HG03135 (cell line): ENCODE measurements around the gene COMMD1.
"Not testable (repeated sequence)": the region's sequence is repeated elsewhere in the genome, so short reads cannot be mapped to it uniquely, and the experiment has no call there.

ENCODE experiments used
- ATAC-seq: cut with Tn5 transposase; IDR thresholded peaks from one replicate; pipeline ENCODE4 v1.9.1; 2021; ENCODE audit warnings: mild to moderate bottlenecking, moderate library complexity; ENCODE audit not compliant: unreplicated experiment

The COMMD1 gene

DNA sequence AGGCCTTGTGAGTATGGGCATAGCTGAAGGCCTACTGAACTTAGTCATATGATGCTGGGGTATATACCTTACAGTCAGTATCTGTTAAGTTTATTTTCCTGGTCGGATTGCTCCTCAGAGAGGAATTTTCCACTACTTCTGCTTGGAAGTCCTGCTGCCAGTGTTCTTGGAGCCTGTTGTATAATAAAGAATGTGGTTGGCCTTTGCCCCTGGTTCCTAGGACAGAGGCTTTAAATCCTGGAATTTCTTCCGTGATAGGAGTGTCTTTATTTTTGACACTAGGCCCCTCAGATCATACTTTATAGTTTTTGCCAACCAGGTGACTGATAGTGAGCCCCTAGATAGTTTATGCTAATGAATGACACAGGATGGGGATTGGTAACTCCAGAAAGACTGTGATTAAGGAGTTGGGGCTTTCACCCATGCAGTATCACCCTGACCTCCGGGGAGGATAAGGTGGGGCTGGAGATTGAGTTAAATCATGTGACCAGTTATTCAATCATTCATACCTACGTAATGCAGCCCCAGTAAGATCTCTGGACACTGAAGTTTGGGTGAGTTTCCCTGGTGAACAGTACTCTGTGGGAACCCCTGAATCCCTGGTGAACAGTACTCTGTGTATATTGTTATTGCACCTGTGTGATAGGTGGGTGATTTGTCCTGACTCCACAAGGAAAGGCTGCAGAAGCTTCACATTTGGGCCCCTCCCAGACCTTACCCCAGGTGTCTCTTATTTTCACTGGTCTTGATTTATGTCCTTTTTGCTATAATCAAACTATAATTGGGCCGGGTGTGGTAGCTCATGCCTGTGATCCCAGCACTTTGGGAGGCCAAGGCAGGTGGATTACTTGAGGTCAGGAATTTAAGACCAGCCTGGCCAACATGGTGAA, 56.9 kb downstream of the COMMD1 start:
- no peak for ATAC-seq

DNA sequence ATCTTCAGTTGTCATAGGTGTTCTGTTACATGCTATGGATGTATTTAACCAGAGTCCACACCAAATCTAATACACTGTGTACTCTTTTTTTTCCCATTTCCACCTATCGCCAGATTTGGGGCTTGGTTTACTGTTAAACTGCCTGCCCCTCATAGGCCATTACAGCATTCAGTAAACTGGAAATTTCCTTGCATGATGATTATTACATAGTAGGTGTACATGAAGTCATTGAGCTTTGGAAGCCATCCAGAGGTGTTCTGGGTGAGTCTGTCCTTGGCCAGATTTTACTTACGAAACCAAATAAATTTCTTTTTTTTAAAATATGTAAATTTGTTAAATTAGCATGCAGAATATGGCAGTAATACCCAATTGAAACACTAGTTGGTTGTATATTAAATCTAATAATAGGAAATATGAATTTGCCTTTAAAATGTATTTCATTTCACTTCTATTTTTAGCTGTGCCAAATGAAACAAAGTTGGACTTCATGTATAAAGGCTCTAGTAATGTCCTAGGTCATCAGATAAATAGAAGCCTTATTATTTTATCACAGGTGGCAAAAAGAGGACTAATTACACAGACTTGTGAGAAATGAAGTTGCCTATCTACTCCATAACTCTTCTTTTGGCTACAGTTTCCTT, 60.7 kb downstream of the COMMD1 start:
- ATAC-seq: no peak

DNA sequence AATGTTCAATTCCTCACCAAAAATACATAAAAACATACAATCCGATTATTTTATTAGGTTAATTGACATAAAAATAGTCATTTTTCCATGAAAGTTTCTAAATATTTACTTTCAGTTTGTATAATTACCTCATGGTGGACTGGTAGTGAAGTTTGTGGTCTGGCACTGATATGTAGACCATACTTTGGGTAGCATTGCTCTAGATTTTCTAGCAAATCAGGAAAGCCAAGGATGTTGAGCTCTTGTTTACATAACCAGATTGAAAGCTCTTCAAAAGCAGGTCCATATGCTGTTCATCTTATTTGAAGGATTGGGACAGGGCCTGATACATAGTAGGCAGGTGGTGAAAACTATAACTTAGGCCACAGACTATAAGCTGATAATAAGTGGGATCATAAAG, 61.8 kb downstream of the COMMD1 start:
- no peak for ATAC-seq

DNA sequence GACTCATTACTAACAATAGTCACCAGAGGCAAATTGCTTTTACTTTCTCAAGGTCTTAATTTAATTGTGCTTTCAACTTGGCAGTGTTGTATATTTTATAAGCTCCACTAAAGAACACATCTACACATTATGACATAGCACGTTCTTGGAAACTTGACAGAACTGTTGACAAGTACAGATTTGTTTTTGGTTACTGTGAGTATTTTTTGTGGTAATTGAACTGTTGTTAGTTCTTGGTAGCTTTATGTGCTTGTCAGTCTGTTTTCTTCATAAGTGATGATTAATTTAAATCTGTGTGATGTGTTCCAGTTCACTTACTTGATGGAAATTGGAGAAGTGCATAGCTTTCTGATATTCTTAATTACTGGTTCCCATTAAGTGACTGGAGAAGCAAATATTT, 63.9 kb downstream of the COMMD1 start:
- no peak for ATAC-seq

DNA sequence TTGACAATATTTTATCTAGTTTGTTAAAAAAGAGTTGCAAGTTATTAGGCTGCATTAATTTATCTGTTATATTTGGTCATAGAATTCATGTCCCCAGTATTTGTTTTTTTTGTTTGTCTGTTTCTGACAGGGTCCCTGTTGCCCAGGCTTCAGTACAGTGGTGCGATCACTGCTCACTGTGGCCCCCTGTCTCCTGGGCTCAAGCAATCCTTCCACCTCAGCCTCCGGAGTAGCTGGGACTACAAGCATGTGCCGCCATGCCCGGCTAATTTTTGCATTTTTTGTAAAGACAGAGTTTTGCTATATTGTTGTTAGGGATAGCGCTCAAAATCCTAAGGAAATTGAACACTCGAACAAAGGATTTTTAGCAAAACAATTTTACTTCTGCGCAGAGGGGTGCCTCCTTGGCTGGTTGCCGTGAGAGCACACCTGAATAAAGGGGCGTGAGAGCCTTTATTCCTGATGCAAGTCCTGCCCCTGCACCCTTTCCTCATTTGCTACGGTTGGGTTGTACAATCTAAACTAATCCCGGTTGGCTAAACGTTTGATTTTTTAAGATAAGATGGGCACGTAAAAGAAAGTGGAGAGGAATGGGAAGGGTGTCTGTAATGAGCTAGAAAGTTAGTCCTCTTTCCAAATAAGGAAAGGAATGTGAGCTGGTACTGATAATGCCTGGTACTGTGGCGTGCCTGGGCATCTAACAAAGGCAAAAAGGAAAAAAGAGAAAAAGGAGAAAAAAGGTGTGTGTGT, 65.5 kb downstream of the COMMD1 start:
- ATAC-seq: no peak

DNA sequence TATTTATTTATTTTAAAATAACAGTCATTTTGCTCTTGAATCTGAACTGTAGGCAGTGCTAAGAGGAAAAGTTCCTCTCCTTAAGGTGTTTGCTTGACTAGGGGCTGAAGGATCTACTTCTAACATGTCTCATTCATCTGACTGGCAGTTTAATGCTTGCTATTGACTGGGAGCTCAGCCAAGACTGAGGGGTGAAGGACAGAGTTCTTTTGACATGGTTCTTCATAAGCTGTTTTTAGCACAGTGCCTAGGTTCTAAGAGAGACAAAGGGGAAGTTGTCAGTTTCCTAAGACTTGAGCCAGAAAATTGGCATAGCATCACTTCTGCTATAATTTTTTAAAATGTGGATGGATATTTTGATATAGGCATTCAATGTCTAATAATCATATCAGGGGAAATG, 73.0 kb downstream of the COMMD1 start:
- ATAC-seq: no peak

DNA sequence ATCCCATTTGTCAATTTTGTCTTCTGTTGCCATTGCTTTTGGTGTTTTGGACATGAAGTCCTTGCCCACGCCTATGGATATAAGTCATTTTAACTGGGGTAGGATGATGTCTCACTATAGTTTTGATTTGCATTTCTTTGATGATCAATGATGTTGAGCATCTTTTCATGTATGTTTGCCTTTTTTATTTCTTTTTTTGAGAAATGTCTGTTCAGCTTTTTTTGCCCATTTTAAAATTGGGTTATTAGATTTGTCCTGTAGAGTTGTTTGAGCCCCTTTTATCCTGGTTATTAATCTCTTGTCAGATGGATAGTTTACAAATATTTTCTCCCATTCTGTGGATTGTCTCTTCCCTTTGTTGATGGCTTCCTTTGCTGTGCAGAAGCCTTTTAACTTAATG, 75.3 kb downstream of the COMMD1 start:
- no peak for ATAC-seq

DNA sequence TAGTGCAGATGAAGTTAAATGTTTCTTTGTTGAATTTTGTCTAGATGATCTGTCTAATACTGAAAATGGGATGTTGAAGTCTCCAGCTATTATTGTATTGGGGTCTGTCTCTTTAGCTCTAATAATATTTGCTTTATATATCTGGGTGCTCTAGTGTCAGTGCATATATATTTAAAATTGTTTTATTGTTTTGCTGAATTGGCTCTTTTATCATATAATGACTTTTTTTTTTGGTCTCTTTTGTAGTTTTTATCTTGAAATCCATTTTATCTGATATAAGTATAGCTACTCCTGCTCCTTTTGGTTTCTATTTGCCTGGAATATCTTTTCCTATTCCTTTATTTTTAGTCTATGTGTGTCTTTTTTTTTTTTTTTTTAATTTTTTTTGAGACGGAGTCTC, 79.2 kb downstream of the COMMD1 start:
- ATAC-seq: no peak

DNA sequence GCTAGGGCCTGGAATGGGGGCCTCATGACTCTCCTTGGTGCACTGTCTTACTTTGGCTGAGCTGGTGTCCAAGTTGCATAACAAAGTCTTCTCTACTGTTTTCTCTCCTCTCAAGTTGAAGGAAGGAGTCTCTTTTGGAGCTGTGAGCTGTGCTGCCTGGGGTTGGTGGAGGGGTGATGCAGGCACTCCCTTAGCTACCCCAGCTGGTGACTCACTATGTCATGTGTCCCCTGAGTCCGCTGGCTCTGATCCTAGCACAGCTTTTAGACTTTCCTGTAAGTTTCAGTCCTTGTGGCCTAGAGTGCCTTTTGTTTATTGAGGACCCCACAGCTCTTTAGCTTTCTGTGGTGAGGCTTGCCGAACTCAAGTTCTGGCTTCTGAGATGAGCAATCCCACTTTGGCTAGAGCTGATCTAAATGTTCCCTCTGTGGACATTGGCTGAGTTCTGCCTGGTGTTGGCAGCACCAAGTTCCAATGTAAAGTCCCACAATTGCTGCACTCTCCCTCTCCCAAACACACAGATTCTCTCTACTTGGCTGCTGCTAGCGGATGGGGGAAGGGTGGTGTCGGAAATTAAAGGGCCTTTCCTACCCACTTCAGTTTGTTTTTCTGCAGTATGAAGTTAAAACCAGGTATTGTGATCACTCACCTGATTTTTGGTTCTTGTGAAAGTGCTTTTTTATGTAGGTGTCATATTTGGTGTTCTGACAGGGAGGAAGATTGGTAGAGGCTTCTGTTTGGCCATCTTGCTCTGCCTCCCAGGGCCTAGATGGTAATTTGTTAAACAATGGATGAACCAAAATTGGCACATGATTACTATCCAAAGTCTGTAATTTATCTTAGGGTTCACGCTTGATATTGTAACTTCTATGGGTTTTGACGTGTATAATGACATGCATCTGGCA, 83.2 kb downstream of the COMMD1 start:
- ATAC-seq: no peak

DNA sequence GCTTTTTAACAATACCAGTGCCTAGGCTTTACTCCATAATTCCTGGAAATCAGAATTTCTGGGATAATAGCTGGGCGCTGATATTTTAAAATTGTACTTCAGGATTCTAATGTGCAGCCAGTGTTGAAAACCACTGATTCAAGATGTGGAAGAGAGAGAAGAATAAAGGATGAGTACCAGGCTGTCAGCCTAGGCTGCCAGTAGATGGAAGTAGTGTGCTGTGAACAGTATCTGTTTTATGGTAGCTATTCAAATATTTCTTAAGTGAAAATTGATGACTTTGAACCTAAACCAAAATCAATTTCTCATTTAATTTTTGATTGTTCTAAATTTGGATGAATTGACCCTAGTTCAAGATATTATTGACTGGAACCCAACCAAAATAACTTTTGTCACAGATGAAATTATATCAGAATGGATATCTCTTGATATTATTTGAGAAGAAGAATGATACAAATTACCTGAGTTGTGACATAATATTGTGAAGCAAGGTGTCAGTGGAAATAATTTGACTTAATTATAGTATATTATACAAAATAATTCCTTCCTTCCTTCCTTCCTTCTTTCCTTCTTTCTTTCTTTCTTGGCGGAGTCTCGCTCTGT, 88.0 kb downstream of the COMMD1 start:
- peak; percentile 54 for ATAC-seq

DNA sequence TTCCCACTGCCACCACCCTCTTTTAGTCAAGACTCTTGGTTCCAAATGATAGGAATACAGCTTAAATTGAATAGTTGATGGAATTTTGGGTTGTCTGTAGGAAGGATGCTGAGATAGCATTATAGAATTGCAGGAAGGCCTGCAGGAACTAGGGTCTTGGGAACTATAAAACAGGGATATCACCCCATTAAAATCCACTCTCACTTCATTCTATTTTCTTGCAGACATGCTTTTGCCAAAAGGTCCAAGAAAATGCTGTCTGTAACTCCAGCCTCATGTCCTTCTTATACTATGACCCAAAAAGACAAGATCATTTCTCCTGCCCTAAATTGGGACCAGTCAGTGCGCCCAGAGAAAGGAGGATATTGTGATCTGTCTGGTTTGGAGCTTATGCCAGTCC, 89.1 kb downstream of the COMMD1 start:
- ATAC-seq: no peak

DNA sequence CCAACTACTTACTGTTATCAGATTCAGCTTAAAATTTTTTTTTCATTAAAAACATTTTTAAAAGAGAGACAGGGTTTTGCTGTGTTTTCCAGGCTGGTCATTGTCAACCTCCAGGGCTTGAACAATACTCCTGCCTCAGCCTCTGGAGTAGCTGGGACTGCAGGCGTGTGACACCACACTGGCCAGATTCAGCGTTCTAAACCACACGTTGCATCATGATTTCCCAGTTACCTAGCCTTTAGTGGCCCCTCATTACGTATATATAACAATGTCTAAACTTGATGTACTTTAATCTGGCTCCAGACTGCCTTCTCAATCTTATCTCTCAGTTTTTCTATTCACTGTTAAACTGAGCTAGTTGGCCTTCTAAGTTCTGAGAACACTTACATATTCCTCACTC, 89.6 kb downstream of the COMMD1 start:
- ATAC-seq: no peak

DNA sequence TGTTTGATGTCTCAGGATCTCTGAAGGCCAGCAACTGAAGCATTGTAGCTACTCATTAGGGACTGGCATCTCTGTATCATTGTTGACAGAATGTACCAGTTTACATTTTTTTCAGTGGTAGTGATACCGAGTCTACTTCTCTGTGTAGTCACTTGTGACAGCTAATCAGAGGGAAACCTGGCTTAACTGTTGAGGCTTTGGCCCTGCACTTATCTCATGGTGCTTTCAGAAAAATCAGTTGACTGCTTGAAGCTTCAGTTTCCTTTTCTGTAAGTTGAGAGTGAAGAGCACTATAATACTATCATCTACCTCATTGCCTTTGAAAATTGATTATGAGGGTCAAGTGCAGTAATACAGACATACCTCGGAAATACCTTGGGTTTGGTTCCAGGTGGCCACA, 90.0 kb downstream of the COMMD1 start:
- peak; percentile 64 for ATAC-seq

DNA sequence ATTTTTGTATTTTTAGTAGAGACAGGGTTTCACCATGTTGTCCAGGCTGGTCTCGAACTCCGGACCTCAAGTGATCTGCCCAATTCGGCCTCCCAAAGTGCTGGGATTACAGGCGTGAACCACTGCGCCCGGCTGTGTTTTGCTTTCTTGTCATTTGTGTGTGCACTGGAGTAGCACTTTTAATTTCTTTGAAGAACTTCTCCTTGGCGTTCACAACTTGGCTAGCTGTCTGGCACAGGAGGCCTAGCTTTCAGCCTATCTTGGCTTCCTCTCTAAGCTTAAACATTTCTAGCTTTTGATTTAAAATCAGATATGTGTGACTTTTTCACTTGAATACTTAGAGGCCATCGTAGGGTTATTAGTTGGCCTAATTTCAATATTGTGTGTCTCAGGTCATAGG, 93.0 kb downstream of the COMMD1 start:
- ATAC-seq: no peak

DNA sequence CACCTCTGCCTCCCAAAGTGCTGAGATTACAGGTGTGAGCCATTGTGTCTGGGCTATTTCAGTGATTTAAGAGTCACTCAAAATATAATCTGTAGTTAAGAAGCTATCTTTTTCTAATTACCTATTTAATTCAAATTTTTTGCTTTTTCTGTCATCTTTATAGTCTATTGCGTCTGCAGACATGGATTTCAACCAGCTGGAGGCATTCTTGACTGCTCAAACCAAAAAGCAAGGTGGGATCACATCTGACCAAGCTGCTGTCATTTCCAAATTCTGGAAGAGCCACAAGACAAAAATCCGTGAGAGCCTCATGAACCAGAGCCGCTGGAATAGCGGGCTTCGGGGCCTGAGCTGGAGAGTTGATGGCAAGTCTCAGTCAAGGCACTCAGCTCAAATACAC, 95.1 kb downstream of the COMMD1 start:
- ATAC-seq: no peak

DNA sequence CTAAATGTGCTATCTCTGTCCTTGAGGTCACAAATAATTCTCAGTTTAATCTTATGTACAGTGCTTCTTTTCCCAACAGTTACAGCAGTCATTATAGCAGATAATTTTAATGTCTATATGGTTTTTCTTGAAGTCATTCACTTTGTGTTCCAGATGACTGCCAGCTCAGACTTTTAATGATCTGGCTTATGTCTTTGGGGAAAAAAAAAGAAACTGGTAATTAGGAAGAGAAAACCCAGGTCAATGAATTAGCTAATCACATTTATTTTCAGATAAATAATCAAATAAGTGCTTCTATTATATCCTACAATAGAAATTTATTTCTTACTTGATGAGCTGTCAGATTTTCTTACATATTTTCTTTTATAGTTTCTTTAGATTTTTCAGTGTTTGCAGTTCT, 96.0 kb downstream of the COMMD1 start:
- no peak for ATAC-seq

DNA sequence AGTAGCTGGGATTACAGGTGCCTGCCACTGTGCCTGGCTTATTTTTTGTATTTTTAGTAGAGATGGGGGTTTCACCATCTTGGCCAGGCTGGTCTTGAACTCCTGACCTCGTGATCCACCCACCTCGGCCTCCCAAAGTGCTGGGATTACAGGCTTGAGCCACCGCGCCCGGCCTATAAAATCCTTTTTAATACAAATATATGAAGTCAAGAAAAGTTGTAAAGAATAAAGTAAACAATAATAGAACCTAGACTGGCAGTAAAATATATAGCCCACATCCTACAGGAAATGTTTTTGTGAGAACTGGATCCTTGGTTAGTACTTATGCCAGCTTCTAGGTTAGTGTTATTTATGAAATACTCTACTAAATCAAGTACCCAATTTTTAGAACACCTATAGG, 99.0 kb downstream of the COMMD1 start:
- not testable (repeated sequence) for ATAC-seq

DNA sequence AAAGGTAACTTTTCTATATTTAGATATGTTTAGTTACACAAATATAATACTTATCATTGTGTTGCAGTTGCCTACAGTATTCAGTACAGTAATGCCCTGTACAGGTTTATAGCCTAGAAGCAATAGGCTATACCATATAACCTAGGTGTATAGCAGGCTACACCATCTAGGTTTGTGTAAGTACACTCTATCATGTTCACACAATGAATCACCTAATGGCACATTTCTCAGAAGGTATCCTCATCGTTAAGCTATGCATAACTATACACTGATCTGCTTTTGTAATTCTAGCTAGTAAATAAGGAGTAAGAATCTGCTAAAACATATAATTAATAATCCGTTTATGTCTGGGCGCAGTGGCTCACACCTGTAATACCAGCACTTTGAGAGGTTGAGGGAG, 102.1 kb downstream of the COMMD1 start:
- ATAC-seq: no peak

DNA sequence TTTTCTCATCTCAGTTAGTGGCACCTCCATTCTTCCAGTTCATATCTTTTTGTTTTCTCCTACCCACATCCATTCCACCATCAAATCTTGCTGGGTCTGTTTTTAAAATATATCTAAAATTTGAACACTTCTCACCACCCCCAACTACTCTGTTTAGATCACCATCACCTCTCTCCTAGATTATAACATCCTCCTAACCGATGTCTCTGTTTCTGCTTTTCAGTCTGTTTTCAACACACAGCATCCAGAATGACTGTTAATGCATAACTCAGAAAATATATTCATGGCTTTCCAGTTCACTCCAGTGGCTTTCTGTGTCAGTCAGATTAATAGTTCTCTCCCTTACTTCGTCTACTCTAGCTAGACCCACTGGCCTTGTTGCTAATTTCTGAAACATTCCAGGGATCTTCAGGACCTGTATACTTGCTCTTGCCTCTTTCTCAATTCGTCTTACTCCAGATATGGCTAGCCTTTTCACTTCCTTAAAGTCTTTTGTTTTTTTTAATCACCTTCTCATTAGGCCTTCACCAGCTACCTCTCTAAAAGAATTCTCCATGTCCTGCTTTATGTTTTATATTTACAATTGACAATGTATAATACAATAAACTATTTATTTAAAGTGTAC, 105.3 kb downstream of the COMMD1 start:
- ATAC-seq: no peak

DNA sequence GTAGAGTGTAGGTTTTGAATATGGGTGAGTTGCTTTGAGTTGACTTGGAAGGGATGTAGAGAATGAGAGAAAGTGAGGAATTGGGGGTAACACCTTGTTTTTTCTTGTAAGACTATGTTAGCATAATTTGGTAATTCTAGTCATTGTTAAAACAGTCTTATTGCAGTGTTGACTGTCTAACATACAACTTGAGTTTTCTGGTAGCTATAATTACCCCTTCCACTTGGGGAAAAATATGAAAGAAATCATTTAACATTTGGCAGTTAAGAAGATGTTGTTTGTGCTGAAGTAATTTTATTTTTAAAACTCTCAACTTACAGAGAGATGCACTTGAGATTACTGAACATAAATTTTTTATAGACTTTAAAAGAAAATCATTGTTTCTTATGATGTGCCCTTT, 108.2 kb downstream of the COMMD1 start:
- no peak for ATAC-seq
